Endodermal cell (in vitro differentiated cells): ENCODE data around the gene PAXIP1. TPM values are rescaled to one million over a fixed set of nuclear protein-coding genes. Genes with fewer than 3 reads are reported as not detected.

ENCODE experiments used
- DNase-seq: peaks from one replicate; pipeline ENCODE4 v3.0.0-alpha.2; 2017
- H3K27ac ChIP-seq: 2 replicates; pipeline ENCODE4 v1.5.1; 2013; ENCODE audit warnings: mild to moderate bottlenecking, low read depth, low read length, moderate library complexity
- H3K27me3 ChIP-seq: 2 replicates; pipeline ENCODE4 v1.6.1; 2013; ENCODE audit warnings: mild to moderate bottlenecking, low read length, moderate library complexity; ENCODE audit not compliant: insufficient read depth, control insufficient read depth, poor library complexity, severe bottlenecking
- H3K36me3 ChIP-seq: 2 replicates; pipeline ENCODE4 v1.7.0; 2013; ENCODE audit warnings: mild to moderate bottlenecking, low read length, moderate library complexity; ENCODE audit not compliant: control insufficient read depth, insufficient read depth
- H3K4me1 ChIP-seq: one replicate; pipeline ENCODE4 v1.7.0; 2013; ENCODE audit warnings: low read length; ENCODE audit not compliant: control insufficient read depth, insufficient read depth
- H3K4me3 ChIP-seq: 2 replicates; pipeline ENCODE4 v1.5.1; 2013; ENCODE audit warnings: mild to moderate bottlenecking, low read length, moderate library complexity
- H3K9ac ChIP-seq: 2 replicates; pipeline ENCODE4 v1.6.1; 2013; ENCODE audit warnings: mild to moderate bottlenecking, low read length, moderate library complexity; ENCODE audit not compliant: poor library complexity, severe bottlenecking; ENCODE audit errors: extremely low read depth
- H3K9me3 ChIP-seq: 2 replicates; pipeline ENCODE4 v1.6.1; 2013; ENCODE audit warnings: mild to moderate bottlenecking, low read length, moderate library complexity; ENCODE audit not compliant: control insufficient read depth
- H3K27ac Mint-ChIP-seq: 2 replicates; pipeline ENCODE4 v1.8.0; 2020; ENCODE audit warnings: mixed read lengths
- H3K27me3 Mint-ChIP-seq: 2 replicates; pipeline ENCODE4 v1.8.0; 2021; ENCODE audit warnings: mild to moderate bottlenecking, mixed read lengths; ENCODE audit not compliant: insufficient read depth
- H3K36me3 Mint-ChIP-seq: 2 replicates; pipeline ENCODE4 v1.8.0; 2020; ENCODE audit warnings: low read depth, mixed read lengths
- H3K4me1 Mint-ChIP-seq: 2 replicates; pipeline ENCODE4 v1.8.0; 2020; ENCODE audit warnings: mixed read lengths
- H3K4me3 Mint-ChIP-seq: 2 replicates; pipeline ENCODE4 v1.8.0; 2020; ENCODE audit warnings: mild to moderate bottlenecking, moderate library complexity, mixed read lengths
- H3K9me3 Mint-ChIP-seq: 2 replicates; pipeline ENCODE4 v1.8.0; 2020; ENCODE audit warnings: mild to moderate bottlenecking, mixed read lengths
- WGBS, 2 experiments: methylation state at CpG; one replicate each; pipeline versions ENCODE4 v1.1.5 to v1.1.7; 2013; ENCODE audit warnings: missing lambda C conversion rate in 2 of 2, mixed read lengths in 1 of 2; ENCODE audit not compliant: insufficient coverage in 1 of 2, insufficient read length in 1 of 2; 5-methylcytosine and 5-hydroxymethylcytosine counted together
- total RNA-seq, 2 donors: library from RNA; stranded (reverse); fragmentation: NEBNext Ultra II Directional in 1 of 2; extraction: Animal tissue kit (Norgen Biotek cat#: 25700) in 1 of 2; gene quantifications; 2 replicates in 1 of 2; 3 replicates in 1 of 2; pipeline ENCODE4 v1.2.1, GENCODE V29; 2021
- TF ChIP-seq, protein P1 (sequence below): fragments of 200-600 bp; sonication (generic); conservative IDR thresholded peaks from 2 replicates; pipeline ENCODE4 v1.5.0; 2021; ENCODE audit warnings: antibody characterized with exemption, mild to moderate bottlenecking

Gene PAXIP1
- total RNA-seq, 2 donors from 2014 or later = 33.4 to 35.0 TPM

- no peaks in the 10 kb centered on the region for H3K9me3 ChIP-seq
- Mint-ChIP-seq H3K27me3 (no peaks in the 10 kb centered on the region), H3K27ac (no peak overlapping the region), H3K36me3 (peaks cover 28% of the 10 kb centered on the region), H3K4me3 (no peak overlapping the region), H3K9me3 (no peaks in the 10 kb centered on the region), H3K4me1 (no peaks in the 10 kb centered on the region)
- no peak overlapping the region for H3K9ac ChIP-seq
- no peak for DNase-seq
- no peaks in the 10 kb centered on the region for H3K4me1 ChIP-seq
- H3K27ac ChIP-seq = no peak overlapping the region
- TF ChIP-seq, protein P1, sequence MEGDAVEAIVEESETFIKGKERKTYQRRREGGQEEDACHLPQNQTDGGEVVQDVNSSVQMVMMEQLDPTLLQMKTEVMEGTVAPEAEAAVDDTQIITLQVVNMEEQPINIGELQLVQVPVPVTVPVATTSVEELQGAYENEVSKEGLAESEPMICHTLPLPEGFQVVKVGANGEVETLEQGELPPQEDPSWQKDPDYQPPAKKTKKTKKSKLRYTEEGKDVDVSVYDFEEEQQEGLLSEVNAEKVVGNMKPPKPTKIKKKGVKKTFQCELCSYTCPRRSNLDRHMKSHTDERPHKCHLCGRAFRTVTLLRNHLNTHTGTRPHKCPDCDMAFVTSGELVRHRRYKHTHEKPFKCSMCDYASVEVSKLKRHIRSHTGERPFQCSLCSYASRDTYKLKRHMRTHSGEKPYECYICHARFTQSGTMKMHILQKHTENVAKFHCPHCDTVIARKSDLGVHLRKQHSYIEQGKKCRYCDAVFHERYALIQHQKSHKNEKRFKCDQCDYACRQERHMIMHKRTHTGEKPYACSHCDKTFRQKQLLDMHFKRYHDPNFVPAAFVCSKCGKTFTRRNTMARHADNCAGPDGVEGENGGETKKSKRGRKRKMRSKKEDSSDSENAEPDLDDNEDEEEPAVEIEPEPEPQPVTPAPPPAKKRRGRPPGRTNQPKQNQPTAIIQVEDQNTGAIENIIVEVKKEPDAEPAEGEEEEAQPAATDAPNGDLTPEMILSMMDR = no peak
- no peaks in the 10 kb centered on the region for H3K27me3 ChIP-seq
- peaks cover 64% of the 10 kb centered on the region for H3K36me3 ChIP-seq
- WGBS, 2 experiments = 93 to 98% methylated on average over 6 of the region's 6 CpGs
- no peak overlapping the region for H3K4me3 ChIP-seq
Measured at GRCh38 chr7:154986200-154986945, 16.6 kb downstream of the PAXIP1 start.

- Histone ChIP-seq H3K4me3 (no peak overlapping the region), H3K27me3 (no peaks in the 10 kb centered on the region), H3K9me3 (no peaks in the 10 kb centered on the region), H3K9ac (no peak overlapping the region), H3K27ac (no peak overlapping the region), H3K36me3 (peaks cover 64% of the 10 kb centered on the region), H3K4me1 (no peaks in the 10 kb centered on the region)
- H3K9me3 Mint-ChIP-seq = peaks cover 1% of the 10 kb centered on the region
- H3K27me3 Mint-ChIP-seq = no peaks in the 10 kb centered on the region
- peaks cover 27% of the 10 kb centered on the region for H3K36me3 Mint-ChIP-seq
- no peak for DNase-seq
- WGBS, 2 experiments = 86 to 93% methylated on average over 5 to 6 of the region's 6 CpGs
- H3K4me3 Mint-ChIP-seq = no peak overlapping the region
- TF ChIP-seq, protein P1 = no peak
- H3K27ac Mint-ChIP-seq = no peak overlapping the region
- H3K4me1 Mint-ChIP-seq = no peaks in the 10 kb centered on the region
Measured at GRCh38 chr7:154985230-154985629, 17.7 kb downstream of the PAXIP1 start.

GRCh38 chr7:154984601-154985188, 18.2 kb downstream of the PAXIP1 start:
- Histone ChIP-seq H3K27ac (no peak overlapping the region), H3K36me3 (peaks cover 60% of the 10 kb centered on the region), H3K27me3 (no peaks in the 10 kb centered on the region), H3K4me1 (no peaks in the 10 kb centered on the region), H3K4me3 (no peak overlapping the region), H3K9ac (no peak overlapping the region), H3K9me3 (no peaks in the 10 kb centered on the region)
- no peak for DNase-seq
- no peaks in the 10 kb centered on the region for H3K4me1 Mint-ChIP-seq
- peaks cover 28% of the 10 kb centered on the region for H3K36me3 Mint-ChIP-seq
- TF ChIP-seq, protein P1 = no peak
- no peak overlapping the region for H3K4me3 Mint-ChIP-seq
- no peaks in the 10 kb centered on the region for H3K27me3 Mint-ChIP-seq
- no peak overlapping the region for H3K27ac Mint-ChIP-seq
- 97 to 98% methylated on average over 5 of the region's 6 CpGs for WGBS, 2 experiments
- peaks cover 1% of the 10 kb centered on the region for H3K9me3 Mint-ChIP-seq
